HS-5 (cell line): ENCODE measurements around the gene SOX4.

Experiments used
- DNase-seq: peaks from one replicate; pipeline ENCODE4 v3.0.0-alpha.2; 2012; ENCODE audit warnings: low read depth

SOX4 gene

GRCh38 chr6:21593927-21594415, 420 bp downstream of the SOX4 start:
- DNase-seq = no peak

- DNase-seq = no peak
Observed at GRCh38 chr6:21594416-21595281, 1.1 kb downstream of the SOX4 start.

- no peak for DNase-seq
Observed at GRCh38 chr6:21595285-21596144, 2.0 kb downstream of the SOX4 start.

GRCh38 chr6:21596145-21596948, 2.8 kb downstream of the SOX4 start:
- DNase-seq = no peak

- peak; percentile 49 for DNase-seq
Observed at GRCh38 chr6:21596949-21597682, 3.6 kb downstream of the SOX4 start.

GRCh38 chr6:21597801-21598673, 4.5 kb downstream of the SOX4 start:
- no peak for DNase-seq

- no peak for DNase-seq
Observed at GRCh38 chr6:21598674-21599023, 5.1 kb downstream of the SOX4 start.

- no peak for DNase-seq
Observed at GRCh38 chr6:21599051-21599696, 5.6 kb downstream of the SOX4 start.

GRCh38 chr6:21601339-21601923, 7.9 kb downstream of the SOX4 start:
- no peak for DNase-seq

- DNase-seq = no peak
Observed at GRCh38 chr6:21601932-21602390, 8.4 kb downstream of the SOX4 start.

GRCh38 chr6:21603082-21603952, 9.8 kb downstream of the SOX4 start:
- DNase-seq = no peak

GRCh38 chr6:21604081-21604480, 10.5 kb downstream of the SOX4 start:
- DNase-seq = no peak

GRCh38 chr6:21605166-21605565, 11.6 kb downstream of the SOX4 start:
- DNase-seq = no peak

- DNase-seq = no peak
Observed at GRCh38 chr6:21608601-21609000, 15.1 kb downstream of the SOX4 start.

- DNase-seq = no peak
Observed at GRCh38 chr6:21609881-21610329, 16.4 kb downstream of the SOX4 start.

GRCh38 chr6:21610341-21610740, 16.8 kb downstream of the SOX4 start:
- no peak for DNase-seq

GRCh38 chr6:21611485-21611884, 17.9 kb downstream of the SOX4 start:
- no peak for DNase-seq

- no peak for DNase-seq
Observed at GRCh38 chr6:21612067-21612745, 18.7 kb downstream of the SOX4 start.
